Measurements from ENCODE around the gene CDC5L.

CDC5L gene

DNA sequence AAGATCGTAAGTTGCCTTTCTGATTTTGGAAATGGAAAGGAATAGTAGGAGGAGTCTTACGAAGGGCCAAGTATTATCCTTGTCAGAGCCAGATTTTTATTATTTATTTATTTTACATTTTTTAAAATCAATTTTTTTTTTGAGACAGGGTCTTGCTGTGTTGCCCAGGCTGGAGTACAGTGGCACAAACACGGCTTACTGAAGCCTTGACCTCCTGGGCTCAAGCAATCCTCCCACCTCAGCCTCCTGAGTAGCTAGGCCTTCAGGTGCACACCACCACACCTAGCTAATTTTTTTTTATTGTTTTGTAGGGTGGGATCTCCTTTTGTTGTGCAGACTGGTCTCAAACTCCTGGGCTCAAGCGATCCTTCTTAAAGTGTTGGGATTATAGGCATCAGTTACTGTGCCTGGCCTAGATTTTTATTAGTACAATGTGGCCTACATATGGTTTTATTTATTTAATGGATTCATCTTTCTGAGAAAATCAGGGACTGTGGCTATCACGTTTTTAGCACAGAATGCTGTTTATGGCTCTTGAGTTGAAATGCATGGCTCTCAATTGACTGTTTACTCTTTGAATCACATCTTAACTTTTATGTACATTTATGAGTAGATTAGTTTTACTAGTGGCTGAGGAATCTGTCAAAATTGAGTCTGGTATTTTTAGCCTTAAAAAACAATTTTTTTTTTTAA is 16.7 kb downstream of the CDC5L start:
- H3K27me3 ChIP-seq (ENCODE audit: insufficient read depth, low read length, poor library complexity): no peaks in the 10 kb centered on the region
- H3K4me1 ChIP-seq (ENCODE audit: insufficient read depth, low read length): no peaks in the 10 kb centered on the region
- DNase-seq: no peak
- H3K4me2 ChIP-seq (ENCODE audit: insufficient read depth, low read length): no peak overlapping the region
- peaks cover 43% of the 10 kb centered on the region for H3K79me2 ChIP-seq (ENCODE audit: insufficient read depth, low read length)
- H3K27ac ChIP-seq (ENCODE audit: low read length): no peak overlapping the region
- no peak overlapping the region for H3K9ac ChIP-seq (ENCODE audit: low read depth, low read length)
- no peak for ATAC-seq (ENCODE audit: insufficient read depth, low read depth)
- no peaks in the 10 kb centered on the region for H3K9me3 ChIP-seq (ENCODE audit: insufficient read depth, low read length, severe bottlenecking)
- no peak overlapping the region for H2AFZ ChIP-seq (ENCODE audit: low read depth, low read length)
- no peak overlapping the region for H3K4me3 ChIP-seq (ENCODE audit: low read depth in 1 of 2, low read length in 2 of 2)
- no peak for TF ChIP-seq CTCF (IDR thresholded peaks at IDR 0.05; ENCODE audit: borderline replicate concordance, extremely low read depth, low read length, poor library complexity, severe bottlenecking)
- peaks cover 89% of the 10 kb centered on the region for H3K36me3 ChIP-seq (ENCODE audit: insufficient read depth, low read length)
- peaks cover 19% of the 10 kb centered on the region; the same call in 1 of the 2 replicates for H4K20me1 ChIP-seq (ENCODE audit: insufficient read depth, low read length)

DNA sequence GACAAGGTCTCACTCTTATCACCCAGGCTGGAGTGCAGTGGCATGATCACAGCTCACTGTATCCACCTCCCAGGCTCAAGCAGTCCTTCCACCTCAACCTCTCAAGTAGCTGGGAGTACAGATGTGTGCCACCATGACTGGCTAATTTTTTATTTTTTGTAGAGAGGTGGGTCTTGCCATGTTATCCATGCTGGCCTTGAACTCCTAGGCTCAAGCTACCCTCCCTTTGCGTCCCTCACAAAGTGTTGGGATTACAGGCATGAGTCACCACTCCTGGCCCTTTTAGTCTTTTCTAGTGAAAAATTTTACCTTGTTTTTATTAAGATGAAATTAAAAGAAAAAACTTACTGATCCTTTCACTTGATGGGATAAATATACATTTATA is 17.2 kb downstream of the CDC5L start:
- Histone ChIP-seq H3K4me2 (ENCODE audit: insufficient read depth, low read length) (no peak overlapping the region), H3K79me2 (ENCODE audit: insufficient read depth, low read length) (peaks cover 45% of the 10 kb centered on the region), H3K27me3 (ENCODE audit: insufficient read depth, low read length, poor library complexity) (no peaks in the 10 kb centered on the region), H3K27ac (ENCODE audit: low read length) (no peak overlapping the region), H3K4me1 (ENCODE audit: insufficient read depth, low read length) (no peaks in the 10 kb centered on the region), H3K4me3 (ENCODE audit: low read depth in 1 of 2, low read length in 2 of 2) (no peak overlapping the region), H3K9me3 (ENCODE audit: insufficient read depth, low read length, severe bottlenecking) (no peaks in the 10 kb centered on the region), H2AFZ (ENCODE audit: low read depth, low read length) (no peak overlapping the region), H3K9ac (ENCODE audit: low read depth, low read length) (no peak overlapping the region), H4K20me1 (ENCODE audit: insufficient read depth, low read length) (peaks cover 19% of the 10 kb centered on the region; the same call in 1 of the 2 replicates), H3K36me3 (ENCODE audit: insufficient read depth, low read length) (peaks cover 90% of the 10 kb centered on the region)
- DNase-seq (no peak), ATAC-seq (ENCODE audit: insufficient read depth, low read depth) (no peak)
- TF ChIP-seq EZH2 (IDR thresholded peaks at IDR 0.05; ENCODE audit: borderline replicate concordance, low read depth, low read length, severe bottlenecking) (no peak), CTCF (IDR thresholded peaks at IDR 0.05; ENCODE audit: borderline replicate concordance, extremely low read depth, low read length, poor library complexity, severe bottlenecking) (no peak)

GRCh38 chr6:44407951-44408670 is 20.6 kb downstream of the CDC5L start:
- no peak for TF ChIP-seq EZH2 (IDR thresholded peaks at IDR 0.05; ENCODE audit: borderline replicate concordance, low read depth, low read length, severe bottlenecking)
- no peak for TF ChIP-seq CTCF (IDR thresholded peaks at IDR 0.05; ENCODE audit: borderline replicate concordance, extremely low read depth, low read length, poor library complexity, severe bottlenecking)
- H3K79me2 ChIP-seq (ENCODE audit: insufficient read depth, low read length): peaks cover 52% of the 10 kb centered on the region
- H3K36me3 ChIP-seq (ENCODE audit: insufficient read depth, low read length): peaks cover 91% of the 10 kb centered on the region
- no peaks in the 10 kb centered on the region for H3K9me3 ChIP-seq (ENCODE audit: insufficient read depth, low read length, severe bottlenecking)
- no peak overlapping the region for H3K9ac ChIP-seq (ENCODE audit: low read depth, low read length)
- peaks cover 5% of the 10 kb centered on the region; the same call in 1 of the 2 replicates for H4K20me1 ChIP-seq (ENCODE audit: insufficient read depth, low read length)
- ATAC-seq (ENCODE audit: insufficient read depth, low read depth) (no peak), DNase-seq (no peak)
- no peak overlapping the region for H2AFZ ChIP-seq (ENCODE audit: low read depth, low read length)
- H3K4me1 ChIP-seq (ENCODE audit: insufficient read depth, low read length): no peaks in the 10 kb centered on the region
- H3K27me3 ChIP-seq (ENCODE audit: insufficient read depth, low read length, poor library complexity): no peaks in the 10 kb centered on the region
- no peak overlapping the region for H3K4me3 ChIP-seq (ENCODE audit: low read depth in 1 of 2, low read length in 2 of 2)
- H3K27ac ChIP-seq (ENCODE audit: low read length): no peak overlapping the region
- H3K4me2 ChIP-seq (ENCODE audit: insufficient read depth, low read length): no peak overlapping the region

Measured in DND-41 (cell line).